Stimulated activated naive CD4-positive, alpha-beta T cell (primary cell): ENCODE measurements around the gene CTNNA2.

Experiments
- DNase-seq, 6 experiments: peaks; one replicate each; lab custom pipeline; 2025; lab: John Stamatoyannopoulos, UW

The CTNNA2 gene

DNA sequence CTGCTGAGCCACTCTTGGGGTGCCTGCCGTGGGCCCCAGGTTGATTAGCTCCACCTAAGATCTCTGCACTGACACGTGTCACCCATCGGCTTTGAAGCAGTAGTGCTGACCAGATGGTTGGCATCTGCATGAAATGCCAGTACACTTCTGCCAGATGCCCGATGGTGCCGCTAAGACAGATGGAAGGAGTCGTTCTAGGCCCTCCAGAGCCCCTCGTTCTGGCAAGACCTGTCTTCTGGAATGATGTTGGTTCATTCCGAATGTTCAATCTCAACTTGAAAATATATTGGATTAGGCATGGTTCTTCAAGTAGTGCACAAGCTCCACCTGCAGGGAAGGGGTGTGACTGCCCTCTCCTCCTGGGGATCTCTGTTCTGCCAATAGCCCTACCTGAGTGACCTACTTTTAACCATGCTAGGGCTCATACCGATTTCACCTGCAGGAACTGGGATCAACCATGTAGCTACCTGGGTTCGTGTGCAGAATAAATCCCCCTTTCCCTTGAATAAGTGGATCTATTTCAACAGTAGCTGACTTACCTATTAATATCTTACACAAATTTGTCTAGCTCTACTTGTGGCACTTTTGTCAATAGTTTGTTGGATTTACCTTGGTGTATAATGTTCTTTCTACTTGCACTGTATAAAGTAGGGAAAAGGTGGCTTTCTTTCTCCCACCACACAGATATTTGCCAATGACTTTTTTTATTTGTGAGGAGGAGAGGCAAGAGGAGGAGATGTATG is 342.6 kb downstream of the CTNNA2 start:
- no peak for DNase-seq

DNA sequence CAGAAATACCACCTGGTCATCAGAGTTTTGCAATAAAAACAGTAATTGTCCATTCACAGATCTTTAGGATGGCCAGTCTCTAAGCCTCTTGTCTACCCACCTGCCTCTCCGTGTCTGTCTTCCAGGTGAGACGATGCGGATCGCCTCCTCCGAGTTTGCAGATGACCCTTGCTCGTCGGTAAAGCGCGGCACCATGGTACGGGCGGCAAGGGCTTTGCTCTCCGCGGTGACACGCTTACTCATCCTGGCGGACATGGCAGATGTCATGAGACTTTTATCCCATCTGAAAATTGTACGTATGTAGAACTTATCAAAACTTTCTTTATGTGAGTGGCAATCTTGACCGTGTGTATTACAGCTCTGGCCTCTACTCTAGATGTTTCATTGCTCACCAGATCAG is 345.0 kb downstream of the CTNNA2 start:
- no peak for DNase-seq

DNA sequence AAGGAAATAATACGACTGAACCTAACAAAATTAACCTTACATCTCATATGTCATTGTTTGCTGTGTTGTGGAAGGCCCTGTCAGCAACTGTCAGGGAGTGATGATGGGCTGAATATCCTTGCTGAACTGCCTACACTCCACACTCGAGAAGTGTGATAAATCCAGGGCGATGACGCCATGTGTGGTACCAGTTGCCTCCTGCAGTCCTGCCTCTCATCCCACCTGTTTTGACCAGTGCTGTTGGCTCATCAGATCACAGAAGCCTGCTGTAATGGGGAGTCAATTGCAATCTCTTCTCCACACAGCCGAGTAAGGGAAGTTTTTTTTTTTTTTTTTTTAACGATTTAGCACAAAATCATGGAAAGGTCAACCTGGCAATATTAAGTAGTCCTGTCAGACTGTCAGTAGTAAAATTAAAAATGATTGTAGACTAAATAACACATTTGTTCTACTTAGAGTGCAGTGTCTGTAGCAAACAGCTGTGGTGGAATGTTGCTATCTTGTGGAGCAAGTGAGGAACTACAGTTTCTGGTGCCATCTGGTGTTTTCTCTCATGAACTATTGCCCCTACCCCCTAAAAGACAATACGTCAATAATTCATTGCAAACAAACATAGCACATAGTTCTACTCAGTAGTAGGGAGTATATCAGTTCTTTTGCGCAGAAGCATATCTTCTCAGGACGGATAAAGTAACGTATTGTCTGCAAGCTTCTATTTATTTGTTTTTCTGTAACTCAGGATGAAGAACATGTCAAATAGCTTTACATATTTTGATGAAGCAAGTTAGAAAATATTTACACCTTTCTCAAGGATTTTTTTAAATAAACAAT is 347.6 kb downstream of the CTNNA2 start:
- no peak for DNase-seq

DNA sequence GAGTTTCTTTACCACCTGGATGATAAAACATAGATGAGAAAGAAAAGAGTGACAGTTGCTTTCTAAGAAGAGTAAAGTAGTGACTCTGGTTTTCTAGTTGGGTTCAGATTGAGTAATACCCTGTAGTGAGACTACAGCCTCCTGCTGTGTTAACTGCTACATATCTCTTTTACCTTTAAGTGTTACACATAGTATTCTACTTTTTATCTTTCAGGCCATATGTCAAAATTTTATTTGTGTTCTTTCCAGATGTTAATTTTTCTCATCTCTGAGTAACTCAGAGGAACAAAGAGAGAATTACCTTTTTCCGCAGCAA is 348.2 kb downstream of the CTNNA2 start:
- DNase-seq: no peak

DNA sequence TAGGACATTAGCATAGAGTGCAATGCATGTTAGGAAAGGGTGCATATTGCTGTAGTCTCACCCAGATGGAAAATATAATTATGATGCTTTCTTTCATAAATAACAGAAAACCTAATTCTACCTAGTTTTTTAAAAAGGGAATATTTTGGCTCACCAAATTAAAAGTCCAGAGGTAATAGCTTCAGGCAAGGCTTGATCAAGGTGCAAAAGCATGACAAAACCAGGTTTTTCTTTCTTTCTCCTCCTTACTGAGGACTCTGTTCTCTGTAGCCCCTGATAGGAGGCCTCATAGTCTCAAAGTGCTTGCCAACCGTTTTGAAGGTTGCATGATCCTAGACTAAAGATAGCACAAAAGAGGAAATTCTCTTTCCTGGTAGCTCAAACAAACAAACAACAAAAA is 349.9 kb downstream of the CTNNA2 start:
- no peak for DNase-seq

DNA sequence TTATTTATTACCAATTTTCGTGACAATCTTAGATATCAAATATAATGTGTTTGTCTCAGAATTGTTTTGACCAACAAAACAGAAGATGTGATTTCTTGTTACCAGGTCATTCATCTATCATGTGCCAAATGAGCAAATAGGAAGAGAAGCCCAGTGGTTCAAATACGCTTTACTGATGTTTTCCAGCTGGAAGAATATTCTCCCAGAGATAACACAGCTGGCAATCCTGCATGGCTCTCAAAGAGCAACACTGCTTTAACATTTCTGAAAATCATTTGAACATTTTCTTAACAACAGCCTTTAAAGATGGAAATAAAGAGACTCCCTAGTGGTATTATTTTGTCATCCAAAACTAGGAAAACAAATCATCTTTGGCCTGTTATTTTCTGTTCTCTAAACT is 359.8 kb downstream of the CTNNA2 start:
- DNase-seq: no peak

DNA sequence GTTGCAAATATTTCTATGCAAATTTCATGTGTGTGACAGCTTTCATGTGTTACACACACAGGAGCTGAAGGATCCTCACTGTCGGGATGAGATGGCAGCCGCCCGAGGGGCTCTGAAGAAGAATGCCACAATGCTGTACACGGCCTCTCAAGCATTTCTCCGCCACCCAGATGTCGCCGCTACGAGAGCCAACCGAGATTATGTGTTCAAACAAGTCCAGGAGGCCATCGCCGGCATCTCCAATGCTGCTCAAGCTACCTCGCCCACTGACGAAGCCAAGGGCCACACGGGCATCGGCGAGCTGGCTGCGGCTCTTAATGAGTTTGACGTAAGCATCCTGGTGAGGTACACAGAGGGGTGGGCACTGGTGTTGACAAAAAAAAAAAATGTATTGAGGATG is 361.2 kb downstream of the CTNNA2 start:
- no peak for DNase-seq

DNA sequence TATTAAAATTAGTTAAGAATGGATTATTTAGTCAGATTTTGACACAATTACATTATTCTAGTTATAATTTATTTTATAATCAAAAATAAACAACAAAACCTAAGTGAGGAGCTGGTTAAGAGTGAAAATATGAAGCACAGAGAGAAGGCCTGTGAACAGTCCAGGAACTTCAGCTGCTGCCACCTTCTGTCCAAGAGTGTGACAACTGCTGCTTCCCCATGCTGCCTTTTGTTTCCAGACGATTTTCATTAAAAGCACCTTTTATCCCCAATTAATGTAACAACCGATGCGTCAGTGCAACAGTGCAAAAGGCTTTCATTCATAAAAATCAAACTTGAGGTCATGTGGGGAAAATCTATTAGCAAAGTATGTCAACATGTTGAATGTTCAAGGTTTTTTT is 363.6 kb downstream of the CTNNA2 start:
- no peak for DNase-seq

DNA sequence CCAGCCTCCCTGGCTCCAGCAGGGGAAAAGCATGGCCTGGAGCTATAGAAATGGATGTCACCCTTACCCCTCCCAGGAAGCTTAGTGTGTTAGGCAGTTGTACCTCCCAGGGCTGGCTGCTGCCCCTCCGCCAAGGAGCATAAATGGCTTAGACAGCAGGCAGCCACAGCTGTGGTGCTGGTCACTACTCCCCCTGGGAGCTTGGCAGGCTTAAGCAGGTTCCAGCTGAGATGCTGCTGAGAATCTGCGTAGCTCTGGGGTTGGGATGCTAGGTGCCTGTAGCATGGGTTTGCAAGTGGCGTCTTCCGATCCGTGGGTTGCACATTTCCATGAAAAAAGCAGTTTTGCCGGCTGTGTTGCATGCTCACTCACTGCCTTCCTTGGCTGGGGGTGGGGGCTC is 369.7 kb downstream of the CTNNA2 start:
- DNase-seq: no peak

DNA sequence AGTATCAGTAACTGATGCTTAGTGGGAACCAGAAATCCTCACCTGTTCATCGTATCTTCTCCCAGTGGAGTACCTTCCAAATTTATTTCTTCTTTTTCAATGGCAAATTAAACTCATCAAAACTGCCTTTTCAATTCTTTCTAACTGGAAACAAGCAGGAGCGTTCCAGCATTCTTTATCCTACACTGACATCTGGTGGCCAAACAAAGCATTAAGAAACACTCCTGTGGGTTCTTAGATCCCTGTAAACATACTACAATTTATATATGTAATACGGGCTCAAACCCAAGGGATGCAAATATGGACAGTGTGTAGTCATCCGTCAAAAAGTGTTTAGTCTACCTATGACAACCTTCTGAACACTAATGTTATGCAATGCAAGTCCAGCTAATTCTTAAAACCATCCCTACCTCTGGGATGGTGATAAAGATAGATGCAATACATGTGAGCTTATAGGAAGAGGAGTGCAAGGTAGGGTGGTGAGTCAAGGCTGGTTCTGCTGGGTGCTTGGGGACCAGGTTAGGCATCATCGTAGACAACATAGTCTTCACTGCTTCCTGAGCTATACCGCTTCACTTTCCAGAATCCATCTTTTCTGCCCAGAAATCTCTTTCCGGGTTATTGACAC is 375.0 kb downstream of the CTNNA2 start:
- peak in 1 of 6 experiments; percentile 4 for DNase-seq

DNA sequence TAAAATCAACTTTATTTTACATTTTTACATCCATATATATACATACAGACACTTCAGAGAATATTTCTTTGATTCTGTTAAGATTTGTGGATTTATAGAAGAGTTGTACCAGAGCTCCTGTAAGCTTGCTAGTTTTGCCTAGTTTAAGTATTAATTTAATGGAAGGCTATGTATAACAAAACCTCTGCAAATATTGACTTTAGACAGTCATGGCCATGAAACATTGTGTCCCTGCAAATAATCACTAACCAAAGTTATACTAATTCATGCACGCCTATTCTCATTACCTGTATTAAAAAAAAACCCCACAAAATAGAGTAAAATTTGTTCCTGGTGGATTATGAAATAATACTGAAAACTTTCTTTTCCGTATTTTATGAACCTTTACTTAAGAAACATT is 379.3 kb downstream of the CTNNA2 start:
- no peak for DNase-seq

DNA sequence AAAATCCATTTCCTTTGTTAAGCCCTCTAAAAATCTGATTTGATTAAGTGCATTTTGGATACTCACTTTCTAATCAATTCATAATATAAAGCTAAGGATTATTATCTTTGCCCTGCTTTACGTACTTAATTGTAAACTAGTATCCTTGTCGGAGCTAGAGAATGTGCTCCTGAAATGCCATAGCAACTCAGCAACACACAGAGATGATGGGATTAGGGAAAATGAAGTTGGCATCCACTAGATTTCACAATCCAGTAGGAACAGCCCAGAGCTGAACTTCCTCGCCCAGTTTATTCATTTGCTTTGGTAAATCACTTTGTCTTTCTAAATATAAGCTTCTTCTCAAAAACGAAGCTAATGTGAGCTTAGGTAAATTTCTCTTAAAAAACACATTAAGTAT is 386.3 kb downstream of the CTNNA2 start:
- no peak for DNase-seq

DNA sequence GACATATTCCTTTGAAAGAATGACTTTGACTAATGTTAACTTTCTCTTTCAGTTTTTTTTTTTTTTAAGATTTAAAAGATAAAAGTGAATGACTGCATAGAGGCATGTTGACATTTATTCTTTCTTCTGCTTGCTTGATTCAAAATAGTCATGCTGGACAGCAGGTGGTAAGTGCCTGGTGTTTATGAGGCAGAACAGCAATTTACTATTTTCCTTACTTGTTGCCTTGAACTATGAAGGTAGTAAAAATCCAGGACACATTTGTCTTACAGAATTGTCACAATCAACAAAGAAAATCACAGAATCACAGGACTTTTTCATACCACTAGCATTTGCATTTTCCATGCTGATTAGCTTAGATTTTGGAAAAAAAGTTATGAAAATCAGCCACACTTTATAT is 388.3 kb downstream of the CTNNA2 start:
- DNase-seq: no peak

DNA sequence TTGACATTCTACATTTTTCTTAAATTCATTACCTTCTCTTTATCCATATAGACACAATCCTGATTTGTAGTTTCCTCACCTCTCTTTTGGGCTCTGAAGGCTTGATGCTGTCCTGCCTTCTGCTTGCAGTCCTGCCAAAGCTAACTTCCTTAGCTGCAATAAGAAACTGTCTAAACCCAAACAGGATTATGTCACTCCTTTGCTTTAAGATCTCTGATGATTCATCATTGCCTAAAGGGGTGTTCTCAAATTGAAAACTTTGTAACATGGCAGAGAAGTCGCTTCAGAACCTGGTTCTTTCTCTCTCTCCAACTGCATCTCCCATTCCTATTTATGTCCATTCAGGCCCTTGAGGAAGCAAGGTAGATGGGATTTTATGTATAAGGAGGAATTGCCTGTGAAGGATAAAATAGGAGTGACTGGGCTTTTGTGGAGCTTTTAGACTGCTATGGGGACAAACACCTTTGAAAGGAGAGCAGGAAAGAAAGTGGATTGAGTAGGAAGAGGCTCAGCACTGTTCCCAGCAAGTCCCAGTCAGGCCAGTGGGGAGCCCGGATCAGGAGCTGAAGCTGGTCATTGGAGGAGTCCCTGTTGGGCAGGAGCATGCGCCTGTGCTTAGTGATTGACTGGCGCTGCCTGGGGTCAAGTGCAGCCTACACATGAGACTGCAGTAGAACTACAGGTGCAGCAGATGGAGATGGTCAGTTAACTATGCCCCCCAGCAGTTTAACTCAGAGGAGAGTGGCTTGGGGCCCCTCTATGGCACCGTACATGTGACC is 390.6 kb downstream of the CTNNA2 start:
- DNase-seq: no peak

DNA sequence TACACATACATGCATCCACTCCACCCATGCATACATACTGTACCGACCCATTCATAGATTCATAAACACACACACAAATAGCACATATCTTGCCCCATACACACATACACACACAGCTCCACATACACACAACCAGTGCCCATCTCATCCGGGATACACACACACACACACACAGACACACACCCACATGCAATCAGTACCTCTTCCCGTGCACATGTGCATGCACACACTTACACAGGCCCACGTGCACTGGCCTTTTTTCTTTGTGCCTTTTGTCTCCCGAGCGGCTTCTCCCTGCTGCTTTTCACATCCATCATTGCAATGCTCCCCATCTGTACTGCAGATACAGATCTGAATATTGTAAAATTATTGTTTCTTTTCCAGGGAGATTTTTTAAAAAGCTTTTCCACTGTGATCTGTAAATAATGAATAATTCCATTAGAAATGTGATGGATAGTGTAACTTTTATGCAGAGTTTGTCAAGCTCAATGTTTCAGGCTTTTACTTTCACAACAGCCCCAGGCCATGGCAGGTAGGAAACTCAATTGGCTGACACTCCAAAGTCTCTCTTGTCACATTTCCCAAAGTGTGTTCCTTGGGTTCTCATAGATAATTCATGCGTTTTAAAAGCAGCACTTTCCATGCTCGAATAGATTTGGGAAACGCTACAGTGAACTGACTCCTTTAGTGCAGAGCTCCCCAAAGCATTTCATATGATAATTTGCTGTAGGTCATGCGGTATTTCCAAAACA is 393.5 kb downstream of the CTNNA2 start:
- no peak for DNase-seq

DNA sequence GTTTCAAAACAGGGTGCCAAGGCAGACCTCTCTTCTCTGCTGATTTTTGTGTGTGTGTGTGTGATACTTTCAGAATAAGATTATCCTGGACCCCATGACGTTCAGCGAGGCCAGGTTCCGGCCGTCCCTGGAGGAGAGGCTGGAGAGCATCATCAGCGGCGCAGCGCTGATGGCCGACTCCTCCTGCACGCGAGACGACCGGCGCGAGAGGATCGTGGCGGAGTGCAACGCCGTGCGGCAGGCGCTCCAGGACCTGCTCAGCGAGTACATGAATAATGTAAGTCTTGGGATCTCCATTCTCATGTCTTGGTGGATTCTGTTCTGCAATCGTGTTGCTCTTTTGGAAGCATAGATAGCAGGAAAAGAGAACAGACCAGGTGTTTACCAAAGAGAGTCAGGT is 396.7 kb downstream of the CTNNA2 start:
- DNase-seq: no peak

DNA sequence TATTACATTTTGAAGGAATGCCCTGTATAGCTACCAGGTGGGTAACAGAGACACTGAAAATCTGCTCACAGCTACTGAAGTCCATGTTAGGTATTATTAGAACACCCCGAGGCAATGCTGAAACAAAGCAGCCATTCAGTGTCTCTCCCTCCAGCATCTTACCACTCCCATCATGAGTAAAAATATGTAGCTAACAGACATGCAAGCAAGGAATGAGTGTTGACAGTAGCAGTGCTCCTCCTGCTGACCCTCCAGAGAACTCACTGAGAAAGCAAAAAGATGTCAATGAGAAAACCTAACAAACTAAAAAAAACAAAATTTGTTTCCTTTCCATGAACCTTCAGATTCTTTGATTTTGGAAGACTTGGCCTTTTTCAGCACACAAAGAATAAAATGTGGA is 397.8 kb downstream of the CTNNA2 start:
- no peak for DNase-seq

DNA sequence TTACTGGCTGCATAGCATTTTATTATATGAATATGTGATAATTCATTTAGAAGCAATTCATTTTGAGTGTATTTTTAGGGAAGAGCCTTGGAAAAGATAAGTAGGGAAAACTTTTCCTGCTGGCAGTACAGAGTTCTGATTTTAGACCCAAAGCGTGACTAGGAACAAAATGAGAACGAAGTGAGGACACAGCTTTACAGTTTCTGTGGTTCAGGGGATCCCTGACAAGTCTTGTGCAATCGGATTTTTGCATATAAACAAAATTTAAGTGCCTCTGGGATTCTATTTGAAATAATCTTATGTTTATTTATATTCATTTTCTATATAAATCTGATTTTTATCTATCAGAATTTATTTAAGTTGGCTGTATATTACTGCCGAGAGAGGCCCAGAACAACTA is 402.6 kb downstream of the CTNNA2 start:
- no peak for DNase-seq

DNA sequence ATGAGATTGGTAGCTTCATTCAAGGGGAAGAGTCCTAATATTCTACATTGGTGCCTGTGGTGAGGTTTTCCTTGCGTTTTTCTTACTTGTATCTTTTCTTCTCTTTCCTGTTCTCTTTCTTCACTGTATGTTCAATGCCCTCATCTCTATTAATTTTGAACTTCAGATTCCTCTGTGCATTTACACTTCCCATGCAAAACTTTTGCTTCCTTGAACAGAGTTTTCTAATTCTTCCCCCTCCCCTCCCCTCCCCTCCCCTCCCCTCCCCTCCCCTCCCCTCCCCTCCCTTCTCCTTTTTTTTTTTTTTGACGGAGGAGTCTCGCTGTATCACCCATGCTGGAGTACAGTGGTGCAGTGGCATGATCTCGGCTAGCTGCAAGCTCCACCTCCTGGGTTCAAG is 403.4 kb downstream of the CTNNA2 start:
- no peak for DNase-seq

DNA sequence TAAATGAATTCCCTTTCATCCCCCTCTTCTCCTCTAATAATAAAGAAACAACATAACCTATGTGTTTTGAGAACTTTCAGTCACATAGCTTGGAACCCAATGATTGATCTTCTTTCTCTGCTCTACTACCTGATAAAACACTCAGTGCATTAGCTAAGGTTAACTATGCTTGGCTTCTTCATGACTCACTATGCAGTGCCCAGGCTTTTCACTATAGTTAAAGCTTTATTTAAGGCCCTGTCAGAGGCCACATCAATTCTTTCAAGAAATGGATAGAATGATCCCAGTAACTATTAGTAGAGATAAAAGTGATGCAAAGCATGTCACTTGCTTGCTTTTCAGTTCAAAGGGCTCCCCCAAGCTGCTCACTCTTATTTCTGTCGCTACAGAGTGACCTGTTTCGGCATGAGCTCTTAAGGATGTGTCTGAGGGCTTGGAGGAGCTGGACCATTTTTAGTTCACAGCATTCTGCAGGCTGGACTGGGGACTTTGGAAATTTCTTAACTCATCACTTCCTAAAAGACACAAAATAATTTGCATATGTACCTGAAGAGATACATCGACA is 407.7 kb downstream of the CTNNA2 start:
- DNase-seq: no peak

DNA sequence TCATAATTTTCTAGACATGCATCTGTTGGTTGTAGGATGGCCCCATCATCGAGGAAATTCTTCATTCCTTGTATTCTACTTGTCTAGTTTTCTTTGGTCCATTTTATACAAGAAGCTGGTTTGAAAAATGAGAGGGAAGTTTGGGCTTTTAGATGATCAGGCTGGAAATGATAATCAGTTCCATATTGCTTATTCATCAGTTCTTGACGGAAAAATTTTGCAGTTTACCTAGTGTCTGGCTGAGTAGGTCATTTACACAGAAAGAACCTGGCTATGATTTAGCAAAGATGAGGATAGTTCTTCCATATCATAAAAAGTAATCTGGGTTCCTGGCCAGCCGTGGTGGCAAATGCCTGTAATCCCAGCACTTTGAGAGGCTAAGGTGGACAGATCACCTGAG is 416.8 kb downstream of the CTNNA2 start:
- DNase-seq: no peak
